Gastroesophageal sphincter (tissue), 3 donors: ENCODE results near the gene KRTAP5-6.

Source experiments
- POLR2A ChIP-seq, 2 donors: fragments of 450-650 bp; IDR thresholded peaks; one replicate each; pipeline ENCODE4 v1.6.1; 2017; ENCODE audit warnings: antibody characterized with exemption in 2 of 2, mild to moderate bottlenecking in 2 of 2, moderate library complexity in 1 of 2
- TF ChIP-seq, protein P1 (sequence below), 4 experiments: fragments of 200-600 bp in 2 of 4; fragments of 450-650 bp in 2 of 4; sonication (generic) in 1 of 4; IDR thresholded peaks; one replicate each; pipeline ENCODE4 v1.5.1; 2017 to 2019; ENCODE audit warnings: antibody characterized with exemption in 4 of 4, mild to moderate bottlenecking in 2 of 4, moderate library complexity in 2 of 4

DNA sequence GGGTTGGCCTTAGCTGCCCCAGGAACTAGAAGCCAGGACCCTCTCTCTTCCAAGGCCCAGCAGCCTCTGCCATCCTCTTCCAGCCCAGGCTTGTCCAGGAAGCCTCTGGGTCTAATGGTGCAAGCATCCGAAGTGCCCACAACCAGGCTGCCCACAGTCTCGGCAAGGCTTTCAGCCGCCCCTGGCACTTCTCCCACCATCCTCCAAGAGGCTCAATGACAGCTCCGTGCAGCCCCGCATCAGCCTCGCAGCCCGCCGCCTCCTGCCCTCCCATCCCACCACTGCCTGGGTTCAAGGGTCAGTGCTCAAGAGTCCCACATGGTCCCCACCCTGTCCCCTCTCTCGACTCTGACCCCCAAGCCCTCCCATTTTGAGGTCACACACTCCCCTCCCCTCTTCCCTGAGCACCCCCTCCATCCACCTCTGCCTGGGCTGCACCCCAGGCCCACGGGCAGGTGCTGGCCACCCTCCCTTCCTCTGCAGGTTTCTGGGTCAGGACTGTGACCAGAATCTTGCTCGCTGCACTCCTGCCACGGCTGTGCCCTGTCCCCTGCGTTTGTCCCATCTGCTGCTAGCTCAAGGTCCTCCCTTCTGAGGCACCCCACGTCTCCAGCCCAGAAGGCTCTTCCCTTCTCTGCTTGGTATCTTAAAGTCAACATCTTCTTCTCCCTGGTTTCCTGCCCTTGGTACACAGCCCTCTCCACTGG lies 36.2 kb downstream of the KRTAP5-6 start:
- TF ChIP-seq, protein P1, sequence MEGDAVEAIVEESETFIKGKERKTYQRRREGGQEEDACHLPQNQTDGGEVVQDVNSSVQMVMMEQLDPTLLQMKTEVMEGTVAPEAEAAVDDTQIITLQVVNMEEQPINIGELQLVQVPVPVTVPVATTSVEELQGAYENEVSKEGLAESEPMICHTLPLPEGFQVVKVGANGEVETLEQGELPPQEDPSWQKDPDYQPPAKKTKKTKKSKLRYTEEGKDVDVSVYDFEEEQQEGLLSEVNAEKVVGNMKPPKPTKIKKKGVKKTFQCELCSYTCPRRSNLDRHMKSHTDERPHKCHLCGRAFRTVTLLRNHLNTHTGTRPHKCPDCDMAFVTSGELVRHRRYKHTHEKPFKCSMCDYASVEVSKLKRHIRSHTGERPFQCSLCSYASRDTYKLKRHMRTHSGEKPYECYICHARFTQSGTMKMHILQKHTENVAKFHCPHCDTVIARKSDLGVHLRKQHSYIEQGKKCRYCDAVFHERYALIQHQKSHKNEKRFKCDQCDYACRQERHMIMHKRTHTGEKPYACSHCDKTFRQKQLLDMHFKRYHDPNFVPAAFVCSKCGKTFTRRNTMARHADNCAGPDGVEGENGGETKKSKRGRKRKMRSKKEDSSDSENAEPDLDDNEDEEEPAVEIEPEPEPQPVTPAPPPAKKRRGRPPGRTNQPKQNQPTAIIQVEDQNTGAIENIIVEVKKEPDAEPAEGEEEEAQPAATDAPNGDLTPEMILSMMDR (IDR thresholded peaks at IDR 0.05) = no peak
- no peak for TF ChIP-seq POLR2A (IDR thresholded peaks at IDR 0.05)
